HL-60 (cell line): ENCODE results near the gene OSBPL10.

ENCODE experiments used
- POLR2AphosphoS5 ChIP-seq: IDR thresholded peaks from 2 replicates; pipeline ENCODE4 v1.6.1; 2012; ENCODE audit warnings: low read depth
- SPI1 ChIP-seq: IDR thresholded peaks from 2 replicates; pipeline ENCODE4 v1.6.1; 2012; ENCODE audit warnings: low read depth, mild to moderate bottlenecking, borderline replicate concordance
- TF ChIP-seq, protein P1 (sequence below): IDR thresholded peaks from 2 replicates; pipeline ENCODE4 v1.6.1; 2012; ENCODE audit warnings: low read depth; ENCODE audit not compliant: insufficient replicate concordance
- TF ChIP-seq, protein P2 (sequence below): IDR thresholded peaks from one replicate; pipeline ENCODE4 v1.5.1; 2011; ENCODE audit warnings: low read length, control low read depth, inconsistent platforms; ENCODE audit not compliant: insufficient read depth

DNA sequence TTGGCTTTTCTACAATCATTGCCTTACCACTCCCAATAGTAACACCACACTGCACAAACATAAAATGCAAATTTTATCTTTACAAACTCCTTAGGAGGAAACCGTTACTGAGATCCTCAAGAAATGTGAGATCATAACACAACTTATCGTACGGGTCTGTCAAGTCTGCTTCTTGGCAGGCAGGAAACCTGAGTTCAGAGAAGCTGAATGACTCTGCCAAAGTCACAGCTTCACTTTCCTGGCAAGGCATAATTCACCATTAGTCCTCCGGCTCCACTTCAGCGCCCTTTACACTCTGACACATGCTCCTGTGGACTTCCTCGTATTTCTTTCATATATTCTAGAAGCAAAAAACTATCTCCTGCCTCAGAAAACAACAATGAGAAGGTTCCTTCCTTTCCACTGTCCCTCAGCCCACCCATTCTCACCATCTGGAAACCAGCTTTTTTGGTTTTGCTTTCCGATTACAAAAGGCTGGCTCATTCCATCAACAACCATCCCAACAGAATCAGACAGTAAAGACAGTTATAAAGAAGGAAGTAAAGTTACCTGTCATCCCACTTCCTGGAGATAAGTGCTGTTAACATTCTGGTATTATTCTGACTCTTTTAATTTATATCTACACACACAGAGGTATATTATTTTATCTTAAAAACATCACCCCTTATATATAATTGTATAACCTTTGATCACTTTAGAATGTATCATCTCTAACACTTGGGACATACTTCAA, 225.0 kb downstream of the OSBPL10 start:
- TF ChIP-seq, protein P1, sequence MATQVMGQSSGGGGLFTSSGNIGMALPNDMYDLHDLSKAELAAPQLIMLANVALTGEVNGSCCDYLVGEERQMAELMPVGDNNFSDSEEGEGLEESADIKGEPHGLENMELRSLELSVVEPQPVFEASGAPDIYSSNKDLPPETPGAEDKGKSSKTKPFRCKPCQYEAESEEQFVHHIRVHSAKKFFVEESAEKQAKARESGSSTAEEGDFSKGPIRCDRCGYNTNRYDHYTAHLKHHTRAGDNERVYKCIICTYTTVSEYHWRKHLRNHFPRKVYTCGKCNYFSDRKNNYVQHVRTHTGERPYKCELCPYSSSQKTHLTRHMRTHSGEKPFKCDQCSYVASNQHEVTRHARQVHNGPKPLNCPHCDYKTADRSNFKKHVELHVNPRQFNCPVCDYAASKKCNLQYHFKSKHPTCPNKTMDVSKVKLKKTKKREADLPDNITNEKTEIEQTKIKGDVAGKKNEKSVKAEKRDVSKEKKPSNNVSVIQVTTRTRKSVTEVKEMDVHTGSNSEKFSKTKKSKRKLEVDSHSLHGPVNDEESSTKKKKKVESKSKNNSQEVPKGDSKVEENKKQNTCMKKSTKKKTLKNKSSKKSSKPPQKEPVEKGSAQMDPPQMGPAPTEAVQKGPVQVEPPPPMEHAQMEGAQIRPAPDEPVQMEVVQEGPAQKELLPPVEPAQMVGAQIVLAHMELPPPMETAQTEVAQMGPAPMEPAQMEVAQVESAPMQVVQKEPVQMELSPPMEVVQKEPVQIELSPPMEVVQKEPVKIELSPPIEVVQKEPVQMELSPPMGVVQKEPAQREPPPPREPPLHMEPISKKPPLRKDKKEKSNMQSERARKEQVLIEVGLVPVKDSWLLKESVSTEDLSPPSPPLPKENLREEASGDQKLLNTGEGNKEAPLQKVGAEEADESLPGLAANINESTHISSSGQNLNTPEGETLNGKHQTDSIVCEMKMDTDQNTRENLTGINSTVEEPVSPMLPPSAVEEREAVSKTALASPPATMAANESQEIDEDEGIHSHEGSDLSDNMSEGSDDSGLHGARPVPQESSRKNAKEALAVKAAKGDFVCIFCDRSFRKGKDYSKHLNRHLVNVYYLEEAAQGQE: no peak
- TF ChIP-seq, protein P2, sequence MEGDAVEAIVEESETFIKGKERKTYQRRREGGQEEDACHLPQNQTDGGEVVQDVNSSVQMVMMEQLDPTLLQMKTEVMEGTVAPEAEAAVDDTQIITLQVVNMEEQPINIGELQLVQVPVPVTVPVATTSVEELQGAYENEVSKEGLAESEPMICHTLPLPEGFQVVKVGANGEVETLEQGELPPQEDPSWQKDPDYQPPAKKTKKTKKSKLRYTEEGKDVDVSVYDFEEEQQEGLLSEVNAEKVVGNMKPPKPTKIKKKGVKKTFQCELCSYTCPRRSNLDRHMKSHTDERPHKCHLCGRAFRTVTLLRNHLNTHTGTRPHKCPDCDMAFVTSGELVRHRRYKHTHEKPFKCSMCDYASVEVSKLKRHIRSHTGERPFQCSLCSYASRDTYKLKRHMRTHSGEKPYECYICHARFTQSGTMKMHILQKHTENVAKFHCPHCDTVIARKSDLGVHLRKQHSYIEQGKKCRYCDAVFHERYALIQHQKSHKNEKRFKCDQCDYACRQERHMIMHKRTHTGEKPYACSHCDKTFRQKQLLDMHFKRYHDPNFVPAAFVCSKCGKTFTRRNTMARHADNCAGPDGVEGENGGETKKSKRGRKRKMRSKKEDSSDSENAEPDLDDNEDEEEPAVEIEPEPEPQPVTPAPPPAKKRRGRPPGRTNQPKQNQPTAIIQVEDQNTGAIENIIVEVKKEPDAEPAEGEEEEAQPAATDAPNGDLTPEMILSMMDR: no peak
- TF ChIP-seq POLR2AphosphoS5 (no peak), SPI1 (no peak)
